Measurements from ENCODE around the gene PLA2G2A. TPM values are rescaled to one million over a fixed set of nuclear protein-coding genes. Genes with fewer than 3 reads are reported as not detected.

The PLA2G2A gene
- total RNA-seq, 1 experiment from 2014 or later = not detected

DNA sequence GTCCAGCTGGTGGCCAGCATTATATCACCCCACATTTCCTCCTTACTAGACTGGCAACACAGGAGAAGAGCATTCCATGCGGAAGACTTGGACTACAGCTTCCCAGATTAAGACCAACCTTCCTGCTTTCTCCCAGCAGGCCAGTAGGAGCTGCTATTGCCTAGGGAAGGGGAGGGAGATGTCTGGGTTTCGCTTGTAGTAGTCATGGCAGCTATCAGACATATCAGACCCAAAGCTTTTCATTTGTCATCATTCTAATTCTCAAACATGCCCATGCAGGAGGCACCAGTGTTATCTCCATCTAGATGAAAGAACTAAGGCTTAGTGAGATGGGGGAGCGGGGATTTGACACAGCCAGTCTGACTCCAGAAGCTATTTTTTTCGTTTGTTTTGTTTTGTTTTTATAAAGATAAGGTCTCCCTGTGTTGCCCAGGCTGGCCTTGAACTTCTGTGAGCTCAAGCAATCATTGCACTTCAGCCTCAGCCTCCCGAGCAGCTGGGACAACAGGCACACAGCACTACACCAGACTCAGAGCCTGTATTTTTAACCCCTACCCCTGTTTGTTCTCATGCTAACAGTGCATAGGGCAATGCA is 4.5 kb downstream of the PLA2G2A start:
- peak; percentile 62 for DNase-seq (ENCODE audit: low read depth)

DNA sequence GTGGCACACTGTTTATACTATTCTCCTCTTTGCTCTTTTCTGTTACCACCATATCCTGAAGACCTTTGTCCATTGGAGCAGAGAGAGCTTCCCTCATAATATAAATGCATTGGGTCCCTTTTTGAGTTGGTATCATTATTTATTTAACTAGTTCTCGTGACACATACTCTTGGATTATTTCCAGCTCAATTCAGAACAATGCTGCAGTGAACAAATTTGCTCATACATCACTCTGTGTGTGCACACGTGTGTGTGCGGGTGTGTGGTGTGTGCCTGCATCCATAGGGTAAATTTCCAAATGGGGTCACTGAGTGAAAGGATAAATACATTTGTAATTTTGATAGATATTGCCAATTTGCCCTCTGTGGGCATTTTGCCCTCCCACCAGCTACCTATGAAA is 5.8 kb downstream of the PLA2G2A start:
- no peak for DNase-seq (ENCODE audit: low read depth)

GRCh38 chr1:19971664-19972063 is 7.8 kb downstream of the PLA2G2A start:
- no peak for DNase-seq (ENCODE audit: low read depth)

- no peak for DNase-seq (ENCODE audit: low read depth)
These were observed 9.3 kb downstream of the PLA2G2A start for GRCh38 chr1:19969898-19970660.

DNA sequence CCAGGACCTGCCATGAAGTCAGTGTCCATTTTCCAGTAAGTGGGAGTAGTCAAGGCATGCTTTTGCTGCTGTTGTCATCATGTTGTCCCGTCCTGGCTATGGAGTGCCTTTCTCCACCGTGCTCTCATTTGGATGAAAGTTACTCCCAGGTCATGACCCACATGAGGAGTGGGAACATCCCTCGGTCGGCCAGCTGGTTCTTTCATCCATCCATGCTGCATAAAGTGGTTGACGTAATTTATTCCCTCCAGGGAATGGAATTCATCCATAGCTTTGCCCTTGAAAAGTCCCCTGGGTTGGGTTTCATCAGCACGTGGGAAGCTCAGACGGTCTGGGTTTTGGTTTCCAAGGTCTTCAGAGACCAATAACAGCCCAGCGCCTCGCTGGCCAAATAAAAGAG is 11.6 kb downstream of the PLA2G2A start:
- no peak for DNase-seq (ENCODE audit: low read depth)

DNA sequence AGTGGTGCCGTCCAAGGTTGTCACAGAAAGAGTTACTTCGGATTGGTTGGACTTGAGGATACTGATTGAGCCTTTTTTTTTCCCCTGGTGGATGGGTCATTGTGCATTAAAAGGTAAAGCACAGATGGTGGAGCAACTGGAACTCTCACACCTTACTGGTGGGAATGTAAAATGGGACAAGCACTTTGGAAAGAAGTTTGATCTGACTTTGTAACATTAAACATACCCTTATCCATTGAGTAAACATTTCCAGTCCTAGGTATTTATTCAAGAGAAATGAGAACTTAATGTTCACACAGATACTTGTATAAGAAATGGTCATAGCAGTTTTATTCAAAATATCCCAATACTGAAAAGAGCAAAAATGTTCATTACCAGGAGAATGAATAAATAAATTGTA is 14.9 kb downstream of the PLA2G2A start:
- no peak for DNase-seq (ENCODE audit: low read depth)

- DNase-seq (ENCODE audit: low read depth) = no peak
These were observed 15.8 kb downstream of the PLA2G2A start for GRCh38 chr1:19963636-19964035.

DNA sequence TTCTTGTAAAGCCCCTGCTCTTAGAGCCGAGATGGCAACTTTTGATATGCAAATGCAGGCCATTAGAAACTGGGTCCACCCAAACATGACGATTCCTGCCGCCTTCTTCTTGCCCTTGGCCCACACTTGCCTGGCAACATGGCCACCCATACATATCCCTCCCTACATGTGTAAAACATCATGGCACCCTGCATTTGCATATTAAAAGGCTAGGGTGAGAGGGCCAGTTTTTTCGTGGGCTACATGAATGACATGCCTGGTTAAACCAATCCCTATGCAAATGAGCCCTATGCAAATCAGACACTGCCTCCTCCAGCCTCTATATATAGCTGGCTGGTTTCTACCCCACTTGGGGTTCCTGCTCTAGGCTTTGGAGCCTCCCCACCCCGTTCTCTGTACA is 18.8 kb downstream of the PLA2G2A start:
- DNase-seq (ENCODE audit: low read depth) = no peak

- no peak for DNase-seq (ENCODE audit: low read depth)
These were observed 21.6 kb downstream of the PLA2G2A start for GRCh38 chr1:19957779-19958178.

DNA sequence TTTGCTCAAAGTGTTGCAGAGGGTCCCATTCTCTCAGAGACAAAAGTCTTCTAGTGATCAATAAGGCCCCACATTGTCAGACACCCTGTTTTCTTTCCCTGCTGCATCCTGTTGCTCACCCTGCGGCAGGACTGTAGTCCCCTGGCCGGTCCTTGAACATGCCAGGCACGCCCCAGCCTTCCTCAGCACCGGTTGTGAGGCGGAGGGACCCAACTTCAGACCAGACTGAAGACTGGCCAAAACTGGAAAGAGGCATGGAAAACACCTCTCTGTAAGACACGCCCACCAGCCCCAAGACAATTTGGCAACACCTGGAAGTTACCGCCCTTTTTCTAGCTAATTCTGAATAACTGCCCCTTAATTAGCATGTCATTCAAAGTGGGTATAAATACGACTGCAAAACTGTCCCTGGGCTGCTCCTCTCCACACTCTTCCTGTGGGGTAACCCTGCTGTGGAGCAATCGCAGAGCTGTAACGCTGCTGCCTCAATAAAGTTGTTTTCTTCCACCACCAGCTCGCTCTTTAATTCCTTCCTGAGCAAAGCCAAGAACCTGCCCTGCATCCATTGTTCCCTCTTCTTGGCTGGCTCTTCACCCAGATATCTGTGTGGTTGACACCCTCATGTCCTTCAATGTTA is 23.8 kb downstream of the PLA2G2A start:
- no peak for DNase-seq (ENCODE audit: low read depth)

- DNase-seq (ENCODE audit: low read depth) = no peak
These were observed 25.4 kb downstream of the PLA2G2A start for GRCh38 chr1:19954059-19954458.

DNA sequence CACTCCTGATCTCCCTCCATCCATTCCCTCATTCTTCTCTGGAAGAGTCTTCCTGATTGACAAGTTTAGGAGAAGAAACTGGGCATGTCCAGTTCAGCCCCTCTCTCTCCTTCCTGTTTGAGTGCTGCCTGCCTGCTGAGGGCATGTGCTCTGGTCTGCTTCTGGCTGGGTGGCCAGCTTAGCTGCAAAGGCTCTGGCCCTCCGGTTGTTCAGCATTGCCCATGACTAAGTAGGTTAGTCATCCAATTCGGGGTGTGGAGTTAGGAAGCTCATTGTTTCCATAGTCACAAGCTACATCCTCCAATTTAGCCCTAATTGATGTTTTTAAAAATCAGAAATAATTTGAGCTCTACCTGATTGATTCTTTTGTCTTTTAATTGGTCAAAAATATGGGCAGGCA is 30.4 kb downstream of the PLA2G2A start:
- peak; percentile 69 for DNase-seq (ENCODE audit: low read depth)

- no peak for DNase-seq (ENCODE audit: low read depth)
These were observed 32.4 kb downstream of the PLA2G2A start for GRCh38 chr1:19946971-19947370.

DNA sequence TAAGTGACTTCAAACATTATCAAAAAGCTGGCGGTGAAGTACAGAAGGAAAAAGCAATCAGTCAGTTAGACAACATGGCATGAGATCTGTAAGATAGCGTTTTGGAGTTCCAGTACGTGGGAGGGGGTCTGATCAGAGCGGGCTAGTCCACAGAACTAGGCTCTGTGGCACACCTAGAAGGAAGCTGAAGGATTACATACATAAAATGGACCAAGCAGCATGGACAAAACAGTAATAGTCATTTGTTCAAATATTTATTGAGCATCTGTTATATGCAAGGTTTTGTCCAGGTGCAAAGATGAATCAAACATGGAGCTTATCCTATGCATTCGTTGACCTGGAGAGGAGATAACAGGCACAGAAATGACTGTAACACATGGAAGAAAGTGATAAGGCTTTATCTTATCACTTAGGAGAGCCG is 33.1 kb downstream of the PLA2G2A start:
- no peak for DNase-seq (ENCODE audit: low read depth)

- no peak for DNase-seq (ENCODE audit: low read depth)
These were observed 33.5 kb downstream of the PLA2G2A start for GRCh38 chr1:19945914-19946313.

GRCh38 chr1:19942657-19943056 is 36.8 kb downstream of the PLA2G2A start:
- DNase-seq (ENCODE audit: low read depth) = no peak

GRCh38 chr1:19942088-19942487 is 37.3 kb downstream of the PLA2G2A start:
- peak; percentile 3 for DNase-seq (ENCODE audit: low read depth)

- no peak for DNase-seq (ENCODE audit: low read depth)
These were observed 38.2 kb downstream of the PLA2G2A start for GRCh38 chr1:19941206-19941568.

DNA sequence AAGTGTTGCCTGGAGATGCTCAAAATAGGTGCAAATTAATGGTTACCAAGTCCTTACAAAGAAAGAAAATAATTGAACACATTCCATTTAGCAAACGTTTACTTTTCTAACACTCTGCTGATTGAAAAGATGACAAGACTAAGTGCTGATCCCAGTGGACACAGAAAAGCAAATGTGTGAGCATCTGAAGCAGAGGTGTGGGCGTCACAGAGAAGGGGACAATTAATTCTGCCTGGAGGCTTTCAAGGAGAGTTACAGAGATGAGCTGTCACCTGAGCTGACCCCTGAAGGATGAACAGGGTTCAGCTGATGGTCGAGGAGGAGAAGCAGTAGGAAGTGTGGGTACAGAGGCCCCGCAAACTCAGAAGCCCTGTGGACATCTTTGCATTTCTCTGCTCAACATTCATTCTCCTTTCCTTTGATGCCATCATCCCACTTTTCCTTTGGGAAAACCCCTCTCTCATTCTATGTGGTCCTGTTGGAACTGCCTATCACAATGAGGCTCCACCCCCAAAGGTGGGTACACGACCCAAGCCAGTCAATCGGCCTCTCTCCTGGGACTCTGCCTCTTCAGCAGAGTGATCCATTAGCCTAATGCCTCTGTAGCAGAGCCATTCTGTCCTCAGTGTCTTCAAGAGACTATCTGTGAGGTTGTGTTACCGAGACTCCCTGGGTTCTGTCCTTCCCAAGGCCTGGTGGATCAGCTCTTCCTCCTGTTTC is 38.8 kb downstream of the PLA2G2A start:
- DNase-seq (ENCODE audit: low read depth) = no peak

GRCh38 chr1:19938472-19938871 is 40.9 kb downstream of the PLA2G2A start:
- DNase-seq (ENCODE audit: low read depth) = no peak

DNA sequence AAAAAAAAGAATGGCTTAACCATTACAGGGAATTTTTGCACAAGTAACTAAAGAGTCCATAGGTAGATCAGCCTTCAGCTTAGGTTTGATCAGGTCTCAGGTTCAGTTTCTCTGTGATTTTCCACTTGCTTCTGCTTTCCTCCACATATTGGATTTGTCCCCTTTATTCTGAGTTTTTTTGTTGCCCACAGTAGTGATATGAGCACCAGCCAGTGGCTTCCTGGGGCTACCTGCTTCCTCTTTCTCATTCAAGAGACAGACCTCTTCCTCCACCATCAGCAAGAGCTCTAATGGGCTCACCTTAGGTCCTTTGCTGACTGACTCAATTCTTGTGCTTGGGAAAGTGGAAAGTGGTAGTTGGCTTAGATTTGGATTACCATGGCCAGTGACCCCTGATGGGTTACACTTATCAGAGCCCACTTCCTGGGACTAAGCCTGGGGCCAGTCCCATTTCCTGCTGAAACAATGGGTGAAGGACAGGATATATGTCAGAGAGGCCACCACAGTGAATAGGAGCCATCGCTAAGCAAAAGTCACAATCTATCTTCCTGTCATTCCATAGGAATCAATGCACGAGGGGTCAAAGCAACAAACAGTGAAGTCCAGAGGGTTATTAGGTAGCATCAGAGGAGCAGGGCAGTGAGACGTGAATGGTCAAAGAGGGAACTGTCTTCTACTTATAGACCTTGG is 43.2 kb downstream of the PLA2G2A start:
- DNase-seq (ENCODE audit: low read depth) = no peak

DNA sequence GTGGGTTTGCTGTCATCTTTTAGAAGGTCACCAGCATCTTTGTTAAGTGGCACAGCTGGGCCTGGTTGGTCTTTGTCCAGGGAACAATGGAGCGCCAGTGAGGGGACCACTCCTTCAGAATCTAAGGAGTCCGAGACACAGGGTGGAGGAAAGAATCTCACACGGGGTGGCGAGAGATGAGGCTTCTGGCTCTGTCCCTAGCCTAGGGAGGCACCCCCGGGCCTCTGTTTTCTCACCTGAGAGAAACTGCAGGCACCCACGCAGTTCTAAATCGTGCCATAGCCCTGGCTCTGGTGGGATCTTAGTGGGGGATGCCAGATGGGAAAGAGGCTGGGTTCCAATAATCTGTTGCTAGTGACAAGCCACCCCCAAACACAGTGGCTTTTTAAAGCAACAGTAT is 45.1 kb downstream of the PLA2G2A start:
- DNase-seq (ENCODE audit: low read depth) = no peak

All from LHCN-M2 (cell line).